ENCODE data around the gene HS1BP3.

The HS1BP3 gene

GRCh38 chr2:20637147-20637546, 13.8 kb downstream of the HS1BP3 start:
- no peak for TF ChIP-seq CTCF (IDR thresholded peaks at IDR 0.05; ENCODE audit: borderline replicate concordance, insufficient read depth, low read depth, low read length)
- H3K4me3 ChIP-seq (ENCODE audit: low read depth, low read length): no peak overlapping the region

- peak; percentile 94 for TF ChIP-seq CTCF (IDR thresholded peaks at IDR 0.05; ENCODE audit: borderline replicate concordance, insufficient read depth, low read depth, low read length)
These were observed 15.0 kb downstream of the HS1BP3 start for GRCh38 chr2:20635675-20636584.

GRCh38 chr2:20635113-20635510, 15.8 kb downstream of the HS1BP3 start:
- H3K4me3 ChIP-seq (ENCODE audit: low read depth, low read length): no peak overlapping the region
- no peak for TF ChIP-seq CTCF (IDR thresholded peaks at IDR 0.05; ENCODE audit: borderline replicate concordance, insufficient read depth, low read depth, low read length)

More at GRCh38 chr2:20635675-20636584, 15.0 kb downstream of the HS1BP3 start:
- H3K4me3 ChIP-seq (ENCODE audit: low read depth, low read length): no peak overlapping the region

- TF ChIP-seq CTCF (IDR thresholded peaks at IDR 0.05; ENCODE audit: borderline replicate concordance, insufficient read depth, low read depth, low read length): no peak
- H3K4me3 ChIP-seq (ENCODE audit: low read depth, low read length): no peak overlapping the region
These were observed 16.3 kb downstream of the HS1BP3 start for GRCh38 chr2:20634507-20635112.

GRCh38 chr2:20633794-20634506, 16.9 kb downstream of the HS1BP3 start:
- TF ChIP-seq CTCF (IDR thresholded peaks at IDR 0.05; ENCODE audit: borderline replicate concordance, insufficient read depth, low read depth, low read length): no peak
- H3K4me3 ChIP-seq (ENCODE audit: low read depth, low read length): no peak overlapping the region

- TF ChIP-seq CTCF (IDR thresholded peaks at IDR 0.05; ENCODE audit: borderline replicate concordance, insufficient read depth, low read depth, low read length): no peak
- H3K4me3 ChIP-seq (ENCODE audit: low read depth, low read length): no peak overlapping the region
These were observed 17.9 kb downstream of the HS1BP3 start for GRCh38 chr2:20633001-20633400.
